ENCODE data around the gene CMPK1.

DNA sequence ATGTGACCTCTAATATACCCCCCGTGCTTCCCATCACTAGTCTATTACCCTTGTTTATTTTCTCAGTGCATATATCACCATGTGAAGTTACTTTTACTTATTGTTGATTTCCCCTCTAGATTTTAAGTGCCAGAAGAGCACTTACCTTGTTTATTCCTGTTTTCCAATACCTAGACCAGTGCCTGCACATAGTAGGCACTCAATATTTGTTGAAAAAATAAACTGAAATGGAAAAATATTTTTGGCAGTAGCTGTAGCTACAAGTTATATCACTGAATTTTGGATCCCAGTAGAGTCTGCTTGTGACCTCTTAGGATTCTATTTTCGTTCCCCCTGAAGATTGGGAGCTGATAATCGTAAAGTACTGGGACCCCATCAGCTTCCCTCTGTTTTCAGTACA lies 50.5 kb downstream of the CMPK1 start:
- TF ChIP-seq, protein P1, sequence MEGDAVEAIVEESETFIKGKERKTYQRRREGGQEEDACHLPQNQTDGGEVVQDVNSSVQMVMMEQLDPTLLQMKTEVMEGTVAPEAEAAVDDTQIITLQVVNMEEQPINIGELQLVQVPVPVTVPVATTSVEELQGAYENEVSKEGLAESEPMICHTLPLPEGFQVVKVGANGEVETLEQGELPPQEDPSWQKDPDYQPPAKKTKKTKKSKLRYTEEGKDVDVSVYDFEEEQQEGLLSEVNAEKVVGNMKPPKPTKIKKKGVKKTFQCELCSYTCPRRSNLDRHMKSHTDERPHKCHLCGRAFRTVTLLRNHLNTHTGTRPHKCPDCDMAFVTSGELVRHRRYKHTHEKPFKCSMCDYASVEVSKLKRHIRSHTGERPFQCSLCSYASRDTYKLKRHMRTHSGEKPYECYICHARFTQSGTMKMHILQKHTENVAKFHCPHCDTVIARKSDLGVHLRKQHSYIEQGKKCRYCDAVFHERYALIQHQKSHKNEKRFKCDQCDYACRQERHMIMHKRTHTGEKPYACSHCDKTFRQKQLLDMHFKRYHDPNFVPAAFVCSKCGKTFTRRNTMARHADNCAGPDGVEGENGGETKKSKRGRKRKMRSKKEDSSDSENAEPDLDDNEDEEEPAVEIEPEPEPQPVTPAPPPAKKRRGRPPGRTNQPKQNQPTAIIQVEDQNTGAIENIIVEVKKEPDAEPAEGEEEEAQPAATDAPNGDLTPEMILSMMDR (IDR thresholded peaks at IDR 0.05; ENCODE audit: insufficient read depth, low read length), result no peak
- no peak for TF ChIP-seq POLR2AphosphoS5 (IDR thresholded peaks at IDR 0.05; ENCODE audit: low read depth)
- TF ChIP-seq, protein P2, sequence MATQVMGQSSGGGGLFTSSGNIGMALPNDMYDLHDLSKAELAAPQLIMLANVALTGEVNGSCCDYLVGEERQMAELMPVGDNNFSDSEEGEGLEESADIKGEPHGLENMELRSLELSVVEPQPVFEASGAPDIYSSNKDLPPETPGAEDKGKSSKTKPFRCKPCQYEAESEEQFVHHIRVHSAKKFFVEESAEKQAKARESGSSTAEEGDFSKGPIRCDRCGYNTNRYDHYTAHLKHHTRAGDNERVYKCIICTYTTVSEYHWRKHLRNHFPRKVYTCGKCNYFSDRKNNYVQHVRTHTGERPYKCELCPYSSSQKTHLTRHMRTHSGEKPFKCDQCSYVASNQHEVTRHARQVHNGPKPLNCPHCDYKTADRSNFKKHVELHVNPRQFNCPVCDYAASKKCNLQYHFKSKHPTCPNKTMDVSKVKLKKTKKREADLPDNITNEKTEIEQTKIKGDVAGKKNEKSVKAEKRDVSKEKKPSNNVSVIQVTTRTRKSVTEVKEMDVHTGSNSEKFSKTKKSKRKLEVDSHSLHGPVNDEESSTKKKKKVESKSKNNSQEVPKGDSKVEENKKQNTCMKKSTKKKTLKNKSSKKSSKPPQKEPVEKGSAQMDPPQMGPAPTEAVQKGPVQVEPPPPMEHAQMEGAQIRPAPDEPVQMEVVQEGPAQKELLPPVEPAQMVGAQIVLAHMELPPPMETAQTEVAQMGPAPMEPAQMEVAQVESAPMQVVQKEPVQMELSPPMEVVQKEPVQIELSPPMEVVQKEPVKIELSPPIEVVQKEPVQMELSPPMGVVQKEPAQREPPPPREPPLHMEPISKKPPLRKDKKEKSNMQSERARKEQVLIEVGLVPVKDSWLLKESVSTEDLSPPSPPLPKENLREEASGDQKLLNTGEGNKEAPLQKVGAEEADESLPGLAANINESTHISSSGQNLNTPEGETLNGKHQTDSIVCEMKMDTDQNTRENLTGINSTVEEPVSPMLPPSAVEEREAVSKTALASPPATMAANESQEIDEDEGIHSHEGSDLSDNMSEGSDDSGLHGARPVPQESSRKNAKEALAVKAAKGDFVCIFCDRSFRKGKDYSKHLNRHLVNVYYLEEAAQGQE (IDR thresholded peaks at IDR 0.05; ENCODE audit: insufficient replicate concordance, low read depth), result no peak
- TF ChIP-seq GABPA (IDR thresholded peaks at IDR 0.05; ENCODE audit: low read depth), result no peak
